IPS-18c (cell line): ENCODE results near the gene DNAJB2.

Experiments
- H3K4me3 ChIP-seq: 2 replicates; pipeline ENCODE4 v1.7.0; 2013; ENCODE audit warnings: low read depth, mild to moderate bottlenecking, low read length, moderate library complexity; ENCODE audit not compliant: insufficient read depth
- H3K9me3 ChIP-seq: one replicate; pipeline ENCODE4 v1.6.1; 2013; ENCODE audit warnings: mild to moderate bottlenecking, low read length, moderate library complexity; ENCODE audit not compliant: control insufficient read depth, insufficient read depth

The DNAJB2 gene

GRCh38 chr2:219290381-219291171 is 11.4 kb downstream of the DNAJB2 start:
- Histone ChIP-seq H3K4me3 (no peak overlapping the region), H3K9me3 (peaks cover 3% of the 10 kb centered on the region)

DNA sequence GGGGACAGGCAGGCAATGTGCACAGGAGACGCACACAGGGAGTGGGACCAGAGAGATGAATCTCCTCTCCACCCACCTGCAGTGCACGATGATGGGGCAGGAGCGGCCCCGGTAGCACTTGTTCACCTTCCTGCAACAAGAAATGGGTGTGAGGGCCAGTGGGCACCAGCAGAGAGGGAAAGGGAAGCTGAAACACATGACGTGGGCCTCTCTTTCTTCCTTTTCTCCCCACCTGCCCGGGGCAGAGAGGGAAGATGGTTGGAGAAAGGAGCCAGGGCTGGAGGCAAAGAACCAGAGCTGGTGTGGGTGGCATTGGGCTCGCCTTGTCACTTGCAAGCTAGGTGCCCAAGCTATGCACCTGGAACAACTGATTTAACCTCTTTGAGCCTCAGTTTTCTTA is 12.2 kb downstream of the DNAJB2 start:
- Histone ChIP-seq H3K4me3 (no peak overlapping the region), H3K9me3 (peaks cover 3% of the 10 kb centered on the region)

DNA sequence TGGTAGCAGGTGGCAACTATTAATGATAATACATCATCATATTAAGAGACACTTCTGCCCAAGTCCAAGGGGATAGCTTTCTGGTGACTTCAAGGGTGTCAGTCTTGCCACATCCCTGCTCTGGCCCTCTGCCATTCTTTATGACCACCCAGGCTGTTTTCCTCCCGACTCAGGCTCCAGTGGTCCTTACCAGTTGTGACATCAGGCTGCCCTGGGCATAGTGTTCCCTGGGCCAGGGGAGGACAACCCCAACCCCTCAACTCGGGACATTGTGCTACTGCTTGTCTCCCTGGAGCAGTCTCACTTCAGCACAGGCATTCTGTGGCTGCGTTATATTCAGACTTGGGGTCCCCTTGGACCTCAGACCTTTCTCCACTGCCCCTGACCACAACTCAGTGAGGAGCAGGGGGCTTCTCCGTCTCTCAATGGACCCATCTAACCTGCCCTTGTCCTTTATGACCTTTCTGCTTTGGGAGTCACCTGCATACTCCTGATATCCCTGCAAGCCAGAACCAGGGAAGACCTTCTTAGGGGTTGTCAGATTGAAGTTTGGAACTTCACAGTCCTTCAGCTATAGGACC is 12.8 kb downstream of the DNAJB2 start:
- no peak overlapping the region for H3K4me3 ChIP-seq
- H3K9me3 ChIP-seq = peaks cover 3% of the 10 kb centered on the region

GRCh38 chr2:219292616-219293015 is 13.4 kb downstream of the DNAJB2 start:
- Histone ChIP-seq H3K4me3 (no peak overlapping the region), H3K9me3 (peaks cover 3% of the 10 kb centered on the region)

- Histone ChIP-seq H3K9me3 (peaks cover 3% of the 10 kb centered on the region), H3K4me3 (no peak overlapping the region; the same call in 1 of the 2 replicates)
Measured at GRCh38 chr2:219293736-219294231, 14.6 kb downstream of the DNAJB2 start.

GRCh38 chr2:219294356-219295351 is 15.5 kb downstream of the DNAJB2 start:
- H3K4me3 ChIP-seq = peak overlapping the region; percentile 82
- peaks cover 3% of the 10 kb centered on the region for H3K9me3 ChIP-seq

DNA sequence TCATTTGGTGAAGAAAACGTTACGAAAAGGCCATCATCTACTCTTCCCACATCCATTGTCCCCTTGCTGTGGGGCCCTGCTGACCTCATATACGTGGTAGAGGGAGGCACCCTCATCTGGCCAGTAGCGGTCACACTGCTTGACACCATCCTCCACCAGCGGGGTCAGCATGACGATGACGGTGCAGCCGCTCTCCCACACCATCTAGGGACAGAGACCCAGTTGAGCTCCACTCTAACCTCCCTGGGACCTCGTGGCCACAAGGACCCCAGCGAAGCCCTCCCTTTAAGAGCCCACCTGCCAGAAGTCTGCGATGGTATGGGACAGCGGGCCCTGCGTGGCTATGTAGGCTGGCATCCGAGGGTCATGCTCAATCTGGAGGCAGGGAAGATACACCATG is 17.0 kb downstream of the DNAJB2 start:
- H3K4me3 ChIP-seq = no peak overlapping the region
- peaks cover 3% of the 10 kb centered on the region for H3K9me3 ChIP-seq

GRCh38 chr2:219296631-219297391 is 17.6 kb downstream of the DNAJB2 start:
- Histone ChIP-seq H3K4me3 (no peak overlapping the region), H3K9me3 (peaks cover 3% of the 10 kb centered on the region)

- peaks cover 3% of the 10 kb centered on the region for H3K9me3 ChIP-seq
- no peak overlapping the region for H3K4me3 ChIP-seq
Measured at GRCh38 chr2:219297766-219298456, 18.7 kb downstream of the DNAJB2 start.

- peaks cover under 1% of the 10 kb centered on the region for H3K9me3 ChIP-seq
- H3K4me3 ChIP-seq = no peak overlapping the region
Measured at GRCh38 chr2:219298759-219299371, 19.7 kb downstream of the DNAJB2 start.

DNA sequence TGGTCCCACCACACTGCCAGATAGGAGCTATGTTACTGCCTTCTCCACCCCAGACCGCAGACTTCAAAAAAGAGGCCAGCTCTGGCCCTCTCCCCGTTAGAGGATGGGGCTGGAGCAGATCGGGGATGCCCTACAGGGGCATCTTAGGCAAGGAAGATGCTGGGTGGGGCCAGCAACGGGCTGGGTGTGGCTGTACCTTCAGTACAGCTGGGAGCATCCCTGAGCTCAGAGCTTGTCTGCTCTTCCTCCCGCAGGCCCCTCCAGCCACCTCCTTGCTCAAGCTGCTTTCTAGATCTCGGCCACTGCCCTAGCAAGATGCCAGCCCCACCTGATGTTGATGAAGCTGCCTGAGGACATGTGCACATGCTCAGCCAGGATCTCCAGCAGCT is 20.2 kb downstream of the DNAJB2 start:
- H3K9me3 ChIP-seq = no peaks in the 10 kb centered on the region
- H3K4me3 ChIP-seq = no peak overlapping the region

DNA sequence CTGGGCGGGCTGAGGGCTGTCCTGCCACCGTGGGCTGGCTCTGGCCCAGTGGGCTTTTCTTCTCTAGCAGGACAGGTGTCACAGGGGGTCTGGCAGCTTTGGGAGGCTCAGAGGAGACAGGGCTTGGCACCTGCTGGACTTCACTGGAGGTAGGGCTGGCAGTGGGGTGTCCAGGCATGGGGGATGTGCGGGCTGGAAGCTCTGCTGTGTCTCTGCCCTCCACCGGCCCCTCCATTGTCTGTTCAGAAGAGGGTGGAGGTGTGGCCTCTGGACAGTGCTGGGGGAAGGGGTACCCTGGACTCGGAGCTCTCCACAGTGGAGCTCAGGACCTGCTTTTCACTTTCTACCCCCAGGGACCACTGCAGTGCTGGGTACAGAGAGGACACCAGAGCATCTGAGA is 20.9 kb downstream of the DNAJB2 start:
- H3K4me3 ChIP-seq = no peak overlapping the region
- H3K9me3 ChIP-seq = no peaks in the 10 kb centered on the region

GRCh38 chr2:219302412-219302968 is 23.3 kb downstream of the DNAJB2 start:
- Histone ChIP-seq H3K9me3 (no peaks in the 10 kb centered on the region), H3K4me3 (no peak overlapping the region)

GRCh38 chr2:219304223-219304622 is 25.1 kb downstream of the DNAJB2 start:
- no peak overlapping the region for H3K4me3 ChIP-seq

GRCh38 chr2:219306047-219306446 is 26.9 kb downstream of the DNAJB2 start:
- H3K4me3 ChIP-seq = no peak overlapping the region
- no peaks in the 10 kb centered on the region for H3K9me3 ChIP-seq

More at GRCh38 chr2:219304223-219304622, 25.1 kb downstream of the DNAJB2 start:
- H3K9me3 ChIP-seq = no peaks in the 10 kb centered on the region
